HG03342 (cell line): ENCODE measurements around the gene FHIT.

ENCODE experiments used
- ATAC-seq: cut with Tn5 transposase; IDR thresholded peaks from one replicate; pipeline ENCODE4 v1.9.1; 2021; ENCODE audit warnings: mild to moderate bottlenecking, moderate library complexity; ENCODE audit not compliant: unreplicated experiment

Gene FHIT

GRCh38 chr3:60153221-60153999 lies 1097.8 kb downstream of the FHIT start:
- ATAC-seq: no peak

GRCh38 chr3:60149501-60149900 lies 1101.8 kb downstream of the FHIT start:
- ATAC-seq: no peak

GRCh38 chr3:60147249-60147950 lies 1103.9 kb downstream of the FHIT start:
- ATAC-seq: no peak

- ATAC-seq: no peak
Observed at GRCh38 chr3:60146121-60146520, 1105.1 kb downstream of the FHIT start.

- no peak for ATAC-seq
Observed at GRCh38 chr3:60144071-60144470, 1107.2 kb downstream of the FHIT start.

GRCh38 chr3:60142009-60142408 lies 1109.2 kb downstream of the FHIT start:
- no peak for ATAC-seq

GRCh38 chr3:60140160-60140559 lies 1111.1 kb downstream of the FHIT start:
- no peak for ATAC-seq

GRCh38 chr3:60136601-60137000 lies 1114.7 kb downstream of the FHIT start:
- ATAC-seq: no peak

GRCh38 chr3:60135474-60135873 lies 1115.8 kb downstream of the FHIT start:
- ATAC-seq: no peak

GRCh38 chr3:60133269-60134162 lies 1117.7 kb downstream of the FHIT start:
- no peak for ATAC-seq

- ATAC-seq: no peak
Observed at GRCh38 chr3:60131618-60132017, 1119.6 kb downstream of the FHIT start.

GRCh38 chr3:60126511-60127304 lies 1124.5 kb downstream of the FHIT start:
- no peak for ATAC-seq

GRCh38 chr3:60125686-60126085 lies 1125.6 kb downstream of the FHIT start:
- no peak for ATAC-seq

GRCh38 chr3:60120245-60120644 lies 1131.0 kb downstream of the FHIT start:
- ATAC-seq: no peak

- ATAC-seq: no peak
Observed at GRCh38 chr3:60114191-60114590, 1137.1 kb downstream of the FHIT start.

- ATAC-seq: no peak
Observed at GRCh38 chr3:60107275-60107674, 1144.0 kb downstream of the FHIT start.

- ATAC-seq: no peak
Observed at GRCh38 chr3:60102154-60102553, 1149.1 kb downstream of the FHIT start.

GRCh38 chr3:60101621-60102020 lies 1149.6 kb downstream of the FHIT start:
- no peak for ATAC-seq

GRCh38 chr3:60096403-60096802 lies 1154.8 kb downstream of the FHIT start:
- no peak for ATAC-seq

GRCh38 chr3:60095930-60096329 lies 1155.3 kb downstream of the FHIT start:
- no peak for ATAC-seq

GRCh38 chr3:60095516-60095915 lies 1155.7 kb downstream of the FHIT start:
- no peak for ATAC-seq
